SIG-M5 (cell line): ENCODE results near the gene BLM.
"Not testable (repeated sequence)": the region's sequence is repeated elsewhere in the genome, so short reads cannot be mapped to it uniquely, and the experiment has no call there.

Experiments
- DNase-seq: peaks from one replicate; lab custom pipeline; 2025; lab: John Stamatoyannopoulos, UW

Gene BLM

DNA sequence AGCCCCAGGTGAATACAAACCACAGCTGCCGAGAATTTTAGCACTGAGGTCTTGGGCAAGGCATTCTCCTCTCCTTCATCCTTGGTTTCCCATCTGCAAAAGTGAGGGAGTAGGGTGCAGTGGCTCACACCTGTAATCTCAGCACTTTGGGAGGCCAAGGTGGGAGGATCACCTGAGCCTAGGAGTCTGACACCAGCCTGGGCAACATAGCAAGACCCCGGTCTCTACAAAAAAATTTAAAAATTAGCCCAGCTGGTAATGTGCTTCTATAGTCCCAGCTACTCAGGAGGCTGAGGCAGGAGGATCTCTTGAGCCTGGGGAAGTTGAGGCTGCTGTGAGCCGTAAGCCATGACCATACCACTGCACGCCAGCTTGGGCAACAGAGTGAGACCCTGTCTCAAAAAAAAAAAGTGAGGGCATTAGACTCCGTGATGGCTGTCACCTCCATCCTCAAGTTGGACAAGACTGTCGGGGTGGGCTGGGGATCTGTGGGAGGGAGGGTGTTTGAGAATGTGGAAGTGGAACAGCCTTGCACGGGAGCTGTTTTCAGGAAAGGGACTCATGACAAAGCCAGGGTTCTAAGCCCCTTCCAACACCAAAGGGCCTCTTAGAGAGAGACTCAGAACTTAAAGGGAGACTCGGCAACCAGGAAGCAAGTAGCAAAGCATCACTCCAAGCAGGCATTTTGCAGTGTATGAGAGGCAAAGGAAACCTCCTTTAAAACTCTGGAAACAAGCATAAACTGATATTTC, 105.2 kb downstream of the BLM start:
- no peak for DNase-seq

DNA sequence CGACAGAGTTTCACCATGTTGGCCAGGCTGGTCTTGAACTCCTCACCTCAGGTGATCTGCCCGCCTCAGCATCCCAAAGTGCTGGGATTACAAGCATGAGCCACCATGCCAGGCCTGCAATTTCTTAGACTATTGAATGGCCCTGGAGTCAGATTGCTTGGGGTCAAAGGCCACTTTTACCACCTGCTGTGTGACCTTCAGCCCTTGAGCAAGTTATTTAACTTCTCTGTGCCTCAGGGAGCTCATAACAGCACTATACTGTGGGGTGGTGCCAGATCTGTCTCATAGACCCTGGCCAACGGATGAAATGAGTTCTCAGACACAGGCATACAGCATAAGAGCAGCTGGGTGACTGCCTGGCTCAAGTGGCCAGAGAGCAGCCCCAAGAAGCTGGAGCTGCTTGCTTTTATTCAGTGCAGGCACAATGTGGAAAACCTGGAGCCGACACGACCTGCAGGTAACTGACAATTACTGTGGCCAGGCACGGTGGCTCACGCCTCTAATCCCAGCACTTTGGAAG, 106.4 kb downstream of the BLM start:
- no peak for DNase-seq

DNA sequence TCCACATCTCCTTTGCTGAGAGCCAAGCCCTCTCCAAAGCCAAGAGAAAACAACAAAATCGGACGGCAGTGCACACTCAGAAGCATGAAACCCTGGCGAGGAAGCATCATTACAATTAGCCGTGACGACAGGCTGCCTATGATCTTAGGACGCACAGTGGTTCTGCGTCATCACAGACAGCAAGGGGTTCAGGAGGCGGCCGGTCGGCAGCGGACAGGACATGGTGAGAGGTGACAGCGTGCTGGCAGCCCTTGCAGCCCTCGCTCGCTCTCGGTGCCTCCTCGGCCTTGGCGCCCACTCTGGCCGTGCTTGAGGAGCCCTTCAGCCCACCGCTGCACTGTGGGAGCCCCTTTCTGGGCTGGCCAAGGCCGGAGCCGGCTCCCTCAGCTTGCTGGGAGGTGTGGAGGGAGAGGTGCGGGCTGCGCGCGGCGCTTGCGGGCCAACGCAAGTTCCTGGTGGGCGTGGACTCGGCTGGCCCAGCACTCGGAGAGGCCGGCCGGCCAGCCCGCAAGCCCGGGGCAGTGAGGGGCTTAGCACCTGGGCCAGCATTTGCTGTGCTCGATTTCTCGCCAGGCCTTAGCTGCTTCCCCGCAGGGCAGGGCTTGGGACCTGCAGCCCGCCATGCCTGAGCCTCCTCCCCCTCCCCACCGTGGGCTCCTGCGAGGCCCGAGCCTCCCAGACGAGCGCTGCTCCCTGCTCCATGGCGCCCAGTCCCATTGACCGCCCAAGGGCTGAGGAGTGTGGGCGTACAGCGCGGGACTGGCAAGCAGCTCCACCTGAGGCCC, 108.2 kb downstream of the BLM start:
- not testable (repeated sequence) for DNase-seq

DNA sequence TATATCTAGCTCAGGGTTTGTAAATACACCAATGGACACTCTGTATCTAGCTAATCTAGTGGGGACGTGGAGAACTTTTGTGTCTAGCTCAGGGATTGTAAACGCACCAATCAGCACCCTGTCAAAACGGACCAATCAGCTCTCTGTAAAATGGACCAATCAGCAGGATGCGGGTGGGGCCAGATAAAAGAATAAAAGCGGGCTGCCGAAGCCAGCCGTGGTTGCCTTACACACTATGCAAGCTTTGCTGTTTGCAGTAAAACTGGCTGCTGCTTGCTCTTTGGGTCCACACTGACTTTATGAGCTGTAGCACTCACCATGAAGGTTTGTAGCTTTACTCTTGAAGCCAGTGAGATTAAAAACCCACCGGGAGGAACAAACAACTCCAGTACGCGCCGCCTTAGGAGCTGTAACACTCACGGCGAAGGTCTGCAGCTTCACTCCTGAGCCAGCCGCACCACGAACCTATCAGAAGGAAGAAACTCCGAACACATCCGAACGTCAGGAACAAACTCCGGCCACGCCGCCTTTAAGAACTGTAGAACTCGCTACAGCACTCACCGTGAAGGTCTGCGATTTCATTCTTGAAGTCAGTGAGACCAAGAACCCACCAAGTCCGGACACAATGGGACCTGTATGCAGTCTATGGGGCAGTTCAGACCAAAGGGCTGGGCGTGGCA, 109.2 kb downstream of the BLM start:
- not testable (repeated sequence) for DNase-seq

DNA sequence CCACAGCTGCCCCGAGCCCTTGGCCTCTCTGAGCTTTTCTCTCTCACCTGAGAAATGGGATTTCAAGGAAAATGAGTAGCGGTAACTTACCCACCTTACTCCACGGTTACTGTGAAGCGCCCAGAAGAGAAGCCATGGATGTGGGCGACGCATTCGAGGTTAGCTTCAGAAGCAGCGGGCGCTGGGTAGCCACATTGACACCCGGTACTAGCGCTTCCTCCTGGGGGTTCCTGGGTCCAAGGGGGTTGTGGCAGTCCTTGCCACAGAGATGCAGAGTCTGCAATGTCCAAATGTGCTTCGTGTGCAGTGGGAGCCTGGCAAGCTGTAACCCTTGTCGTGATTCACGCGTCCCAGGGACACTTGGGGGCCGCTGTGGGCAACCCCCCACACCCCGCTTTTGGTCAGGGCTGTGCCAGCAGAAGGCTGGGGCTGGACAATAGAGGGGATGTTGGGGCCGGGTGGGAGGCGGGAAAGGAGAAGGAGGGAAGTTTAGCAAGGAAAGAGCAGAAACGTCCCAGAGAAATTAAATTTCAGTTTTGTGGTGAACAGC, 109.8 kb downstream of the BLM start:
- no peak for DNase-seq

DNA sequence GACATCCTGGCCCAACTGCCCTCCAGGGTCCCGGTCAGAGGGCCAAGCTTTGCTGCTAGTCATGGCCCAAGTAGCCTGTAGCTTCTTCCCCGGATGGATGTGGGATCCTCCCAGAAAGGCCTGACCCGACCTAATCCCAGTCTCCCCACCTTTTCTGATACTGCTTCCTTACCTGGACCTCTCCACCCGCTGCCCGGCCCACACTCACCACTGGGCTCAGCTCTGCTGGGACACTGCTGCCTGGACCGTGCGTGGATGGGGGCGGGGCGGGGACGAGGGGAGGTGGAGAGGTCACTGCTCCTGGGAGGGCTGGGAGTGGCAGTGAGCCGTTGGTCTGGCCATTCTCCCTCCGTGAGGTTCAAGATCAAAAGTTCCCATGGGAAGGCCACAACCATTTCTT, 111.0 kb downstream of the BLM start:
- DNase-seq = no peak

DNA sequence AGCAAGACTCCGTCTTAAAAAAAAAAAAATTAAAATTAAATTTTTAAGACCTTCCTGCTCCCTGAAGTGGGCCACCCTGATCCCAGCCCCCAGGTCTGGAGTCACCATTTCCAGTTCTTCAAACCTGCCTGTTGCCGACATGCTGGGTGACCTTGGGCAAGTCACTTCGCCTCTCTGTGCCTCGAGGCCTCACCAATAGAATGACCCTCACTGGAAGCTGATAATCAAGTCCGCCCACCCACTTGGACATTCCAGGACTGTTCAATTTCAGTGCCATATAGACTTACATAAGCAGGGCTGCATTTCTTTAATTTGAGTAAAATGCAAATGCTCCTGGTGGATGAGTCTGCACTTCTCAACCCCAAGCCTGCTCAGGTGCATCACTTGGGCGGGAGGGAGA, 112.0 kb downstream of the BLM start:
- no peak for DNase-seq

DNA sequence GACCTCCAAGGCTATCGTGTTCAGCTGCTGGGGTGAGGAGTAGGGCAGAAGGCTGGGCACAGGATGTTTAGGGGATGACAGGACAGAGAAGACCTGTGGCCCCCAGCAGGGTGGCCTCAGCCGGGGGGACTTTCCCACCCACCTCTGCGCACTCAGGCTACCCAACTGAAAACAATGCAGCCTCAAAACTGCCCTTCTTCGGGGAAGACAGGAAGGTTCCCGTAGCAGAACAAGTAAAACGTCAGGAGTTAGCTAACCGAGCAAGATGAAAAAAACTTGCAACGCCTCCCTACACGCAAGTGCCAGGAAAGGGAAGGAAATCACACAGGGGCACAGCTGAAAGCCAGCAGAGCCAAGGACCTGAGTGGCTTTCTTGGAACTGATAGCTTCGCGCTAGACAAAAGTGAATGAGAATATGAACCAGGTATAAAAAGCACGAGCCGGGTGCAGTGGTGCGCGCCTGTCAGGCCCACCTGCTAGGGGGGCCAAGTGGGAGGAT, 112.8 kb downstream of the BLM start:
- no peak for DNase-seq

DNA sequence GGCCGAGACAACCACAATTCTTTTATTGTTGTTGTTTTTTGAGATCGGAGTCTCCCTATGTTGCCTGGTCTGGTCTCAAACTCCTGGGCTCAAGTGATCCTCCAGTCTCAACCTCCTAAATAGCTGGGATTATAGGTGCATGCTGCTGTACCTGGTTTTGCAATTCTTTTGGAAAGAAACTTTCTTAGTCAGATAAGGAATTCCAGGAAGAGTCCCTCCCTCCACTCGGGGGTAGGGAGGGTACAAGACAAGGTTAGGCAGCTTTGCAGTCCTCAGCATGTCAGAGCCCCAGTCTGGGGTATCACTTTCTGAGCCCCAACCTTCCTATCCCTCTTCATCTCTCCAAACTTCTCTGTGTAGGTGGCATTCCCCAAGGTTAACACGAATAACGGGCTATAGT, 117.5 kb downstream of the BLM start:
- DNase-seq = no peak

DNA sequence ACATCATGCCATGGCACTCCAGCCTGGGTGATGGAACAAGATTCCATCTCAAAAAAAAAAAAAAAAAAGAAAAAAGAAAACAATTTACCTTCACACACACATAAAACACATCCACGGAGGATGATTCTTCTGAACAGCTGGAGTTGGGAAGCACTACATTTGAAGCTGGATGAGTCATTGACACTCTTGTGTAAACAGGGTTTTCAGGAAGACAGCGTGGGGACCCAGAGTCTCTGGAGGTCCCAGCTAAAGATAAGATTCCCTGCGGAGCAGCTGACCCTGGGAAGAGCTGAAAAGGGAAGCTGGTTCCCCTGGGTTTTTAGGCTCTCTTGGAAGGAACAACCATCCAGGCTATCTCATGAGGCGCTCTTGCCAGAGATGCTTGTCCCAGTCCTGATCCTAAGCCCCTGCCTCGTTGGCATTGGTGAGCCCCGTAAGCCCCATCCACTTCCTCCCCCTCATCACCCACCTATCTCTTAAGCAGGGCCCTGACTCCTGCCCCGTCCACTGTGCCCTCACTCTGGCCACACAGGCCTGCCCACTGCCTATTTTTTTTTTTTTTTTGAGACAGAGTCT, 119.2 kb downstream of the BLM start:
- DNase-seq = no peak

DNA sequence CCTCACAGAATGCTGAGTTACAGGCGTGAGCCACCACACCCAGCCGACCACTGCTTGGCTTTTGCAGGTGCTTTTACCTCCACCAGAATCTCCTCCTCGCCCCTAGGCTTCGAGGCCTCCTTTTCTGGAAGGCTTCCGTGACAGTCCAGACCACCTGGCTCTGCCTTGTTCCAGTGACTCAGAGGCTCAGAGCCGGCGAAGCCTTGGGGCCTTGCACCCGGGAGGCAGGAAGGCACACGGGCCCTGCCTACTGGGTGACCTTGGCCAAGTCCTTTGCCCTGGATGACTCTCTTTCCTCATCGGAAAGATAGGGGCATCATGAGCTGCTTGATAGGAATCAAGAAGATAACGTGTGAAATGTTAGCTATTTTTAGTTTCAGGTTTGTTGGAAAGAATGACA, 119.9 kb downstream of the BLM start:
- no peak for DNase-seq

DNA sequence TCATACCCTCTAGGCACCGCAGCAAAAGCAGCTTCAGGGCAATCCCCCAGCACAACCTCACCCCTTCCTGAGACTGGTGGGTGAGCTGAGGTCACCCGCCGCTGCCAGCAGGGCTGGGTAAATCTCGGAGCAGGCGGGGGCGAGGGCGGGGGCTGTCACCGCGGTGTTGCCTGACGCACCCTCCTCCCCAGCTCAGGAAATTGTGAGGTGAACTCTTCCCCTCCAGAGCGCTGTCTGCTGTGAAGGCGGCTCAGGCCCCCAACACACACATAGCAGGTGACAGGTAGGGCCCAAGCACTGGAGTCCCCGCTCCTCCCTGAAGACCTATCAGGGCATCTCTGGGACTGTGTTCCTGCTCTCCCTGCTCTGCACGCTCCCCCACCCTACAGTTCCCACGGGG, 121.0 kb downstream of the BLM start:
- DNase-seq = no peak

DNA sequence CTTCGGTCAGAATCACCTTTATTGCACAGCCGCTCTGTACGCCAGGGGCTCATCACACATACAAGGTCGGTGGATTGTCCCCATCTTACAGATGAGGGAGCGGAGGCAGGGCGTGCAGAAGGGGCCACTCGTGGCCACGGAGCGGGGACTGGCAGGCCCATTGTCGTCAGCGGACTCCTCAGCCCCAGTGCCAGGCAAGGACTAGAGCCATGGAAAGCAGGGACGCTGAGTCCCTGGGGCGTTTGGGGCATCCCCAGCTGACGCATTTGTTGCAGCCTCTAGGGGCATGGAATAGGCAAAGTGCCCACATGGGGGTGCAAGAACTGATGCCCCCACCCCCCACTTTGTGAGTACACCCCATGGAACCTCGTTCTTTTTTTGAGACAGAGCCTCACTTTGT, 121.4 kb downstream of the BLM start:
- no peak for DNase-seq

DNA sequence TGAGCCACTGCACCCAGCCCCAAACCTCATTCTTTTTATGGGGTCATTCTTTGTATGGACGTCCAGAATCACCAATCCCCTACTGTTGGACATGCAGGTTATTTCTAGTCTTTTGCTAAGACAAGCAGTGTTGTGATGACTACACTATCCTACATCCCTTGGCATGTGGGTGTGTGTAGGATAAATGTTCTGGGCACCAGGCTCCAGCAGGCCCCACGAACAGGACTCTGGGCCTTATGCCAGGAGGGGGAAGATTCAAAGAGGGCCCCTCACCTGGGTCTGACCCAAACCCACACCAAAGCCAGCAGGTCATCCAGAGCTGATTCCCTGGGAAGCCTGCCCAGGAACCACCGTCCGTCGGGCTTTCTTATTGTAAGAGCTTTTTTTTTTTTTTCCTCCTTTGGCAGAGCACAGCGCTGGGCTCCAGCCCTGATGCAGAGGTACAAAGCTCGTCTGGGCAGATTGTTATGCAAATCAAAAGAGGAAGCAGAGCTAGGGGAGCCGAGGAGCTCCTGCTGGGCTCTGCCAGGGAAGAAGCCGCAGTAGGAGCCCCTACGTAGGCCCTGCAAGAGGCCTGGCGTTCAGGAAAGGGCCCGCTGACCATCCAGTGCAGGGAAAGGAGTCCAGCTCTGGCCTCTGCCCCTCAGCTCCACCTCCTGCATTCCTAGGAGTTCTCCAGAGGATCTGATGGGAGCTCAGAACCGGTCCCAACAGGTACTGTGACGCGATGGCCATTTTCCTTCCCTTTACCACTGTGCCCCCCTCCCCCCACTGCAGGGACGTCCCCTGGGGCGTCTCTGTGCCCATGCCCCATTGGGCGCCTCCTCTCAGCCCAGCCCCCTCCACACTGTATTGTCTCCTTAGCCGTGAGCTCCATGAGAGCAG, 122.3 kb downstream of the BLM start:
- DNase-seq = peak; percentile 45

DNA sequence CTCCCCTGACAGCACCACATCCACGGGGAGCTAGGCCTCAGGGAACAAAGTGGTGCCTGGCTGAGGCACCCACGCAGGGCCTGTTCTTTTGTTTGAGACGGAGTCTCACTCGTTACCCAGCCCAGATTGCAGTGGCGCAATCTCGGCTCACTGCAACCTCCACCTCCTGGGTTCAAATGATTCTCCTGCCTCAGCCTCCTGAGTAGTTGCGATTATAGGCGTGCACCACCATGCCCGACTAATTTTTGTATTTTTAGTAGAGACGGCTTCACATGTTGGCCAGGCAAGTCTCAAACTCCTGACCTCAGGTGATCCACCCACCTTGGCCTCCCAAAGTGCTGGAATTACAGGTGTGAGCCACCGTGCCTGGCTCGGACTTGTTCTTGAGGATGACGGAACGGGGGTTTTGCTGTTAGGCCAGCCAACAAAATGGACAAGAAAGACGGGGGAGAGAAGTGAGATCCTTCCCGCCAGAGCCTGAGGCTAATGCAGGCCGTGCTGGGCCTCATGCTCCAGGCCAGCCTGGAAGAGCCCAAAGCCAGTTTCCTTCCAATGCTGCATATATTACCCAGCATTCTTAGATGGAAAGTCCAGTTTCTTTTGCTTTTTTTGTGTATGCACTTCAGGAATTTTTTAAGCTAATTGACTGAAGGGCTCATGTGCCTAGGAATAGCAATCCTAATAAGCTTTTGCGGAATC, 123.2 kb downstream of the BLM start:
- DNase-seq = no peak

DNA sequence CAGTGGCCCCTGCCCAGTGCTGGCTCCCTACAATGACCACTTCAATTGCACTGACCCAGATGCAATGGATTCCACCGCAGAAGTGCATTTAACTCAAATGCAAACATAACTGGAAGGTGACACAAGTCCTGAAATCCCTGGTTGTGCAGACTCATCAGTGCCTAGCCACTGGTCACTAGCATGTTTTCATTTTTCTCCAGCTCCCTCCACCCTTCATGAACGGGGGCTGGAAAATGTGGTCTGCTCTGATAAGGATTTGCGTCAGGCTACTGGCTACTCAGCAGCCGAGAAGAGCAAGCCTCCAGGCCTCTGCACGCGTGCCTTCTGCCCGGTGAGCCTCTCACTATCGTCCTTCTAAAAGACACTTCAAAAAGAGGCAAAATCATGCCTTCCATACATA, 123.8 kb downstream of the BLM start:
- DNase-seq = no peak

DNA sequence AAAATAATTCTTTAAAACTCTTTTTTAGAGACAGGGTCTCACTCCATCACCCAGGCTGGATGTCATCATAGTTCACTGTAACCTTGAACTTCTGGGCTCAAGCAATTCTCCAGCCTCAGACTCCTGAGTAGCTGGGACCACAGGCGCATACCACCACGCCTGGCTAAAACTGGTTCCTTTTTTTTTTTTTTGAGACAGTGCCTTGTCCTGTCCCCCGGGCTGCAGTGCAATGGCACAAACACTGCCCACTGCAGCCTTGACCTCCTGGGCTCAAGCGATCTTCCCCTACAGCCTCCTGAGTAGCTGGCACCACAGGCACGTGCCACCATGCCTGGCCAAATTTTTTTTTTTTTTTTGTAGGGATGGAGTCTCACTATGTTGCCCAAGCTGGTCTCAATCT, 127.5 kb downstream of the BLM start:
- DNase-seq = no peak

DNA sequence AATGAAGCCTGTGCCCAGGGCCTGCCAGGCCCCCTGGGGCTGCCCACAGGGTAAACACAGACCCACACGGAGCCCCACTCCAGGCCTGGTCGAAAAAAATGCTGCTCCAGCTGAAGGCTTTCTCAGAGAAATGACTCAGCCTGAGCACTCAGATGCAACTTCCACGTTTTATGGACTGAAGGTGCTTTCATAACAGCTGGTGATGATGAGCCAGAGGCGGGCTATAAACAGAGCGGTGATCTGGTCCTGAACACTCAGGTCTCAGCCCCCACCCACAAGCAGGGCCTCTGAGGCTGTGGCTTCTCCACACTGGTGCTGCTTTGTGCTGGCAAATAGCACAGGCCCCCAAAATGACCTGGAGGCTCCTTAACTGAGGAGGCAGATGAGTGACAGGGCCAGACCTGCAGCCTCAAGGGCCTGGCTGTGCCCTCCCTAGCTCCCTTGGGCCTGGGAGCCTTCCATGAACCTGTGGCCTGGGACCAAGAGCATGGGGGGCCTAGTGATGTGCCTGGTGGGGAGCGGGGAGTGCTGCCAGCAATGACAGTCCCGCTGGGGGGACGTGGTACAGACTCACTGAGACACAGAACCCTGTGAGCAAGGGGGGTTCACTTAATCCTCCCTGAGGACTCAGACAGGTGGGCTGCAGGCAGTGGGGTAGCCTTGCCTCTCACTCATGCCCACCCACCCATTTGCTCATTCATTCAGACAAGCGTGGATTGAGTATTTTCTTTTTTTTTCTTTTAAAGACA, 128.2 kb downstream of the BLM start:
- DNase-seq = peak; percentile 4

DNA sequence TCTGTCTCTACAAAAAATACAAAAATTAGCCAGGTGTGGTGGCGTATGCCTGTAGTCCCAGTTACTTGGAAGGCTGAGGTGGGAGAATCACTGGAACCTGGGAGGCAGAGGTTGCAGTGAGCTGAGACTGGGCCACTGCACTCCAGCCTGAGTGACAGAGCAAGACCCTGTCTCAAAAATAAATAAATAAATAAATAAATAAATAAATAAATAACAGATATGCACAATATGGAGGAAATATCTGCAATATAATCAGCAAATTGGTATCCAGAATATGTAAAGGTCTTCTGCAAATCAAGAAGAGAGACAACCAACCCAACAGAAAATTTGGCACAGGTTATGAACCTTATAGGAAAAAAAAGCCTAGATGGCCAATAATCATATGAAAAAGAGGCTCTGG, 132.3 kb downstream of the BLM start:
- not testable (repeated sequence) for DNase-seq

DNA sequence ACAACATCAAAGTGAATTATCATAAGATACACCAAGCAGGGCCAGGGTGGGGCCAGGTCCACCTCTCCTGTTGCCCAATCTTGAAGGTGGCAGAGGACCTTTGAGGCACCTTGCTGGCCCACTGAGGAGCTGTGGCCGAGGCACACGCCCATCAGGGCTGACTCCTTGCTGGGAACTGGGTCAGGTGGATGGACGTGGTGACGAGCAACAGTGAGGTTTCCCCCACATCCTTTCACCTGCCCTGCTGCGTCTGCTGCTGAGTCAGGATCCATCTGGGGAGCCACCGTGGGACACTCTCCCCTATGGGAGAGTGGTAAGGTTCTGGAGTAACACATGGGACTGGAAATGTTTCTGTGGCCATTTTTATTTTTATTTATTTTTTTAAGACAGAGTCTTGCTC, 134.0 kb downstream of the BLM start:
- DNase-seq = no peak
